Subcutaneous adipose tissue (tissue), 4 donors: ENCODE data around the gene SIX3. TPM values are rescaled to one million over a fixed set of nuclear protein-coding genes. Genes with fewer than 3 reads are reported as not detected.

ENCODE experiments used
- CTCF ChIP-seq: fragments of 450-650 bp; IDR thresholded peaks from one replicate; pipeline ENCODE4 v1.5.1; 2016; ENCODE audit warnings: low read depth, mild to moderate bottlenecking, control low read depth, antibody characterized with exemption, moderate library complexity
- total RNA-seq, 4 donors: library from RNA; depleted of rRNA; stranded (reverse); fragments of >200 nt; gene quantifications; one replicate each; pipeline ENCODE4 v1.1.0, GENCODE V29; 2016

The SIX3 gene
- total RNA-seq, 4 donors from 2014 or later, result not detected

GRCh38 chr2:44944952-44945612 lies 3.6 kb downstream of the SIX3 start:
- TF ChIP-seq CTCF, result no peak

GRCh38 chr2:44945676-44946371 lies 4.3 kb downstream of the SIX3 start:
- no peak for TF ChIP-seq CTCF

GRCh38 chr2:44946372-44947027 lies 5.0 kb downstream of the SIX3 start:
- no peak for TF ChIP-seq CTCF

GRCh38 chr2:44947028-44947375 lies 5.5 kb downstream of the SIX3 start:
- no peak for TF ChIP-seq CTCF

- no peak for TF ChIP-seq CTCF
Observed at GRCh38 chr2:44948565-44949328, 7.2 kb downstream of the SIX3 start.

- TF ChIP-seq CTCF, result no peak
Observed at GRCh38 chr2:44949329-44950151, 8.0 kb downstream of the SIX3 start.
